C1 segment of cervical spinal cord (tissue), 14 donors: ENCODE data around the gene RNF217.
"Not testable (repeated sequence)": the region's sequence is repeated elsewhere in the genome, so short reads cannot be mapped to it uniquely, and the experiment has no call there.

Experiments used
- DNase-seq, 14 donors: peaks; one replicate each; lab custom pipeline; 2025; lab: John Stamatoyannopoulos, UW

Gene RNF217

GRCh38 chr6:125015152-125015551 lies 52.9 kb downstream of the RNF217 start:
- no peak for DNase-seq

GRCh38 chr6:125018136-125018535 lies 55.9 kb downstream of the RNF217 start:
- no peak for DNase-seq

GRCh38 chr6:125019281-125019680 lies 57.0 kb downstream of the RNF217 start:
- no peak for DNase-seq

DNA sequence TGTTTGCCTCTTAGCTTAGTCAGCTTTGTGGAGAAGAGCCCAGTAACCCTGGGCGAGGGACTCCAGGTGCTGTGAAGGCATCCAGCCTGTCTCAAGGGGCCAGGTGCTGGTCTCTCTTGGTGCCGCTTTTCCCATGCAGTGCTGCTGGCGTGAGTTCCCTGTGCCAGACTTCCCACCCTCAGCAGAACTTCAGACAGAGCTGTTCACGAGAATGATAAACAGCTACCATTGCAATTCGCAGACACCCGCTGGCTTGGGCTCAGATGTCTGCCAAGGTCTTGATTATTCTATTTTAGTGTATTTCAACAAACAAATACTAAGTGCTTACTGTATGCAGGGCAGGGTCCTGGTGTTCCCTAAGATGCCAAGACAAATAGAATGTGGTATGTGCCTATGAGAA lies 57.7 kb downstream of the RNF217 start:
- peak in 1 of 14 donors; percentile 12 for DNase-seq

- no peak for DNase-seq
These were observed 58.1 kb downstream of the RNF217 start for GRCh38 chr6:125020385-125020784.

GRCh38 chr6:125022391-125022989 lies 60.3 kb downstream of the RNF217 start:
- no peak for DNase-seq

DNA sequence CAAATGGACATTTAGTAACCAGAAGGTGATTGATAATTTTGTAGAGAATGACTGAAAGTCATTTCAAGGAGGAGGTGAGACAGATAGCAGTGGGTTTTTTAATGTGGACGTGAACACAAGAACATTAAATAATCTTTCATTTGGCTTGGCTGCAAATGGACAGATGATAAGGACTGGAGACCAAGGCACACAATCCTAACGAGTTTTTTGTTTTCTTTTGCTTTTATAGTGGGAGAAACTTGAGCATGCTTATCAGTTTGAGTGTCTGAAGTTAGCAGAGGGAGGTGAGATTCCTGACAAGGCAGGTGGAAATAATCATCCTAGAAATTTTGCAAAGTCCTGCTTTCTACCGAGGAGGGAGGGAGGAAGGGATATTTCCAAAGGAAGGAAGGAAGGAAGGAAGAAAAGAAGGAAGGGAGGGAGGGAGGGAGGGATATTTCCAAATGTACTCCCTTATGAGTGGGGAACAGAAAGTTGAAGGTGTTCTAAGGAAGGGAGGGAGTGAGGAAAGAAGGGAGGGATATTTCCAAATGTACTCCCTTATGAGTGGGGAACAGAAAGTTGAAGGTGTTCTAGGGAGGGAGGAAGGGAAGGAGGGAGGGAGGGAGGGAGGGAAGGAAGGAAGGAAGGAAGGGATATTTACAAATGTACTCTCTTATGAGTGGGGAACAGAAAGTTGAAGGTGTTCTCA lies 63.1 kb downstream of the RNF217 start:
- no peak for DNase-seq

- no peak for DNase-seq
These were observed 65.0 kb downstream of the RNF217 start for GRCh38 chr6:125027287-125027686.

DNA sequence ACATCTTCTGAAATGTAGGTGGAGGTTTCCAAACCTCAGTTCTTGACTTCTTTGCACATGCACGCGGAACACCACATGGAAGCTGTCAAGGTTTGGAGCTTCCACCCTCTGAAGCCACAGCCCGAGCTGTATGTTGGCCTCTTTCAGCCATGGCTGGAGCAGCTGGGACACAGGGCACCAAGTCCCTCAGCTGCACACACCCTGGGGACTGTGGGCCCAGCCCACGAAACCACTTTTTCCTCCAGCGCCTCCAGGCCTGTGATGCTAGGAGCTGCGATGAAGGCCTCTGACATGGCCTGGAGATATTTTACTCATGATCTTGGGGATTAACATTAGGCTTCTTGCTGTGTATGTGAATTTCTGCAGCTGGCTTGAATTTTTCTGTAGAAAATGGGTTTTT lies 68.7 kb downstream of the RNF217 start:
- DNase-seq = no peak

GRCh38 chr6:125031385-125031784 lies 69.1 kb downstream of the RNF217 start:
- no peak for DNase-seq

DNA sequence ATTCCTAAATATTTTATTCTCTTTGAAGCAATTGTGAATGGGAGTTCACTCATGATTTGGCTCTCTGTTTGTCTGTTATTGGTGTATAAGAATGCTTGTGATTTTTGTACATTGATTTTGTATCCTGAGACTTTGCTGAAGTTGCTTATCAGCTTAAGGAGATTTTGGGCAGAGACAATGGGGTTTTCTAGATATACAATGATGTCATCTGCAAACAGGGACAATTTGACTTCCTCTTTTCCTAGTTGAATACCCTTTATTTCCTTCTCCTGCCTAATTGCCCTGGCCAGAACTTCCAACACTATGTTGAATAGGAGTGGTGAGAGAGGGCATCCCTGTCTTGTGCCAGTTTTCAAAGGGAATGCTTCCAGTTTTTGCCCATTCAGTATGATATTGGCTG lies 72.7 kb downstream of the RNF217 start:
- not testable (repeated sequence) for DNase-seq

DNA sequence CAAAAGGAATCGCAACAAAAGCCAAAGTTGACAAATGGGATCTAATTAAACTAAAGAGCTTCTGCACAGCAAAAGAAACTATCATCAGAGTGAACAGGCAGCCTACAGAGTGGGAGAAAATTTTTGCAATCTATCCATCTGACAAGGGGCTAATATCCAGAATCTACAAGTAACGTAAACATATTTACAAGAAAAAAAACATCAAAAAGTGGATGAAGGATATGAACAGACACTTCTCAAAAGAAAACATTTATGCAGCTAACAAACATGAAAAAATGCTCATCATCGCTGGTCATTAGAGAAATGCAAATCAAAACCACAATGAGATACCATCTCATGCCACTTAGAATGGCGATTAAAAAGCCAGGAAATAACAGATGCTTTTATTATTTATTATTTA lies 74.2 kb downstream of the RNF217 start:
- DNase-seq = not testable (repeated sequence)

DNA sequence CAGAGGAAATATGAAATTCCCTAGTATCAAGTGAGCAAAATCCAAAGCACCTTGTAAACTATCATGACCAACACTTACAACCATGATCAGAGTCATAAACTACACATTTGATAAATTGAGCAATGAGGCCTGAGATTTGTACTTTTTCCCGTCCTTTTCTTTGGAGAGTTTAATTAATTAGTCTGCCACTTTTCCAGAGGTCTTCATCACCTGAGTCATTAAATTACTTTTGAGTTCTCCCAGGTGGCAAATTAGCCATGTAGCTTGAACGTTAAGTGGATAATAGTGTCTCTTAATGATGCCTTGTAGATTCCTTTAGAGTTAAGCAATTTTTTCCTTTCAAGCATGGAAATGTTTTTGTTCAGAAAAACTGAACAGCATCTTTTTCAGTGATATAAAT lies 75.6 kb downstream of the RNF217 start:
- DNase-seq = no peak

- no peak for DNase-seq
These were observed 76.7 kb downstream of the RNF217 start for GRCh38 chr6:125038925-125039324.

DNA sequence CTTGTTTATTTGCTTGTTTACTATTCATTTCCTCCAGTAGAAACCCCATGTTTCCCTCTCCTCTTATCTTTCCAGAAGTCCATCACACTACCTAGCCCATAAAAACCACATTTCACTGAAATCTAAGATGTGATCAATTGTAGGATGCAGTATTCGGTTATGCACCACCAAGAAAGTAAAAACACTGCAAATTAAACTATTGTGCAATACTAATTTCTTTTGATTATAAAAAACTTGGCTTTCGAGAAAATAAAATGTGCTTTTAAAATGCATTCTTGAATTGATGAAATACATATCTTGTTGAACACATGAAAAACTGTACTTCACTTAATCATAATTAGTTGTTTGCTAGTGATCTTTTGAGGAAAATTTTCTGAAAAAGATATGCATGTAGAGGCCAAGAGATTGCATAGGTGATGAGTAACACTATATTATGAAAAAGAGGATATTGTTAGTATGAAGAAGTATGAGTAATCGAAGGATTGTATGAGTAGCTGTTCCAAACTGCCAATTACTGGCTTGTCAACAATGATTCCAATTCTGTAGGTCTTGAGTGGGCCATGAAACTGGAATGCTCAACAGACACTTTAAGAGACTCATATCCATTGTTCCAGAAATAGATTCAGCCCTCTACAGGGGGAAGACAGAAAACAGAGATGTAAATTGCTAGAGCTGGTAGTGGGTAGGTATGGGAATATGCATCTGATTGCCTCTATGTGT lies 79.7 kb downstream of the RNF217 start:
- no peak for DNase-seq

DNA sequence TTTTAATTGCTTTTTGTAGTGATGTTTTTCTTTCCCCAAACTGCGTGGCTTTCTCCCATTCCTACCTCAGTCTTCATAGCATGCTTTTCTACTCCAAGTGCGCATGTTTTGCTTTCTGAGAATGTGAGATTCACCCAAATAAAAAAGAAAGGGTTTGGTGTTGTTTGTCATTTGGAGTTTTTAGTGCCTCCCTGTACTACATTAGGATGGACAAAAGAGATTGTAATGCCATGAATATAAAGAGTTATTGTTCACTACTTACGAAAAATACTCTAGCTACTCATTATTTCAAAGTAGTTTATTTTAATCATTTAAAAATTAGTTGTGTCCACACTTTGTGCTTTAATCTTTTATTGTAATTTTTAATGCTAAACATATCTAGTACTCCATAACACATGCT lies 81.8 kb downstream of the RNF217 start:
- peak in 1 of 14 donors; percentile 16 for DNase-seq

- DNase-seq = no peak
These were observed 82.4 kb downstream of the RNF217 start for GRCh38 chr6:125044667-125045066.

DNA sequence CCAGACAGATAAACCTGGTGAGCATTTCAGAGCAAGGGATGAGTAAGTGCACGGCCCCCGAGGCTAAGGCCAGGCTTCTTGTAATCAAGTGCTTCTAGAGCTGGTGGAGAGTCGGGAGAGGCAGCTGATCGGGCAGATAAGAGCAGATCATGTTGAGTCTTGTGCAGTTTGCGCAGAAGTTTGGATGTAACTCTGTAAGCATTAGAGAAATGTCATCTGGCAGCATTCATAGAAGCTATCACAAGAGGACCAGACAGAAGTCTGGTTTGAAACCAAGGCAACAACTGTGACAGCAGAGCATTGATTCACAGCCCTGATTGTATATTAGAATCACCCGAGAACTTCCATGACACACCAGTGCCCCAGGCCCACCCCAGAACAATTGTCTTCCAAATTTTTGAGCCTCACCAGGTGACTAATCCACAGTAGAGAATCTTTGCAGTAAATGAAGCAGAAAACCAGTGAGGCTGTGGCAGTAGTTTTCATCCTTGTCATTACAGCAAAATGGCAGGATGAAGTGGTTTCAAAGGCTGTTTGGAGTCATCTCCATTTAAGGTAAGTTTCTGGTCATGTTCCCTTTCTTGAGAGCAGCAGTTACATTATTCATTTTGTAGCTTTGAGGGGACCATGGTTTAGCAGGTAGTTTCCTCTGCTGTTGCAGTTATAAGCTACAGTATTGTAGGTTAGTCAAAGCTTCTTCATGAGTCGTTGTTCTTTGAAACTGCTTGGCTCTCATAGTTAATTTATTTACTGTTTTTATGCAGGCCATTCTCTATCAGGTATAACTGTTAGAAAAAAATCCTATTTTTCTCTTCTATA lies 84.1 kb downstream of the RNF217 start:
- no peak for DNase-seq

DNA sequence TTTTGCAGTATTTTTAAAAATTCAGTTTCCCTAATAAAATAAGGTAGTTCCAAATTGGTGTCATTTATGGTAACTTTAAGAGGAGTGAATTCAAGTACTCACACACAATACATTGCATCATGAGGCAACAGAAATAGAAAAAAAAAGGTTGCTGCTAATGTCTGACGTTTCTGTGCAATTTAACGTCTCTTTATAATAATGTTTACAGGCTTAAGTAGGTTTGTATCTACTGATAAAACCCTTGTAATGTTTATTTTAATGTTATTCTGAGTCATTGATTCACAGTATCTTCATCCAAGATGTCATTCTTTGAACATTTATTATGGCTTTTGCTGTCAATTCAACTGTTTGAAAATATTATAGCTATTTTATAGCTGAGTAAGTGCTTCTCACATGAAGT lies 86.0 kb downstream of the RNF217 start:
- no peak for DNase-seq

DNA sequence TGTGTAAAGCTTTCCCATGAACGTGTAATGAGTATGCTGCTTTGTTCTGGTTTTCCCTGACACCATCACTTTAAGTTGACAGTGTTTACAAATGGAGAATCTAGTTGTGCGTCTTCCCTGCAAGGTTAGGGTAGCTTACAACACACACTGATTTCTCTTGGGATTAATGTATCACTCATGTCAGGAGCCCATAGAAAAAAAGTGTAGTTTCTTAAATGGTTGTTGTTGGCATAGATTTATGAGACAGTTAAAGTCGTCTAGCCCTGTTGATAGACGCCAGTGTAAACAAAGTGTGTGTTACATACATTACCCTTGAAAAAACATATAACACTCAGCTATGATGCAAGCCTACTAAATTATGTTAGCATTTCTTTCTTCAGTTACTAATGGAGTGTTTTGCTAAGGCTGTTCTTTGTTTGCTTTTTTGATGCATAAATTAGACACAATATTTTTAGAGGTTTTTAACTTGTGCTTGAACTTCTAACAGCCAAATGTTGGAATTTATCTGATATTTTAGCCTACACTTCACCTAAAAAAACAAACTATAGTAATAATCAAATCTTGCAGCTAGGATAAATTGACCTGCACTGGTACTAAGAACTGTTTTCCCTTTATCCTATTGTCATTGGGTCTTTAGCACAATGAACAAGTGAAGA lies 88.6 kb downstream of the RNF217 start:
- DNase-seq = no peak

- DNase-seq = no peak
These were observed 91.6 kb downstream of the RNF217 start for GRCh38 chr6:125053809-125054208.

DNA sequence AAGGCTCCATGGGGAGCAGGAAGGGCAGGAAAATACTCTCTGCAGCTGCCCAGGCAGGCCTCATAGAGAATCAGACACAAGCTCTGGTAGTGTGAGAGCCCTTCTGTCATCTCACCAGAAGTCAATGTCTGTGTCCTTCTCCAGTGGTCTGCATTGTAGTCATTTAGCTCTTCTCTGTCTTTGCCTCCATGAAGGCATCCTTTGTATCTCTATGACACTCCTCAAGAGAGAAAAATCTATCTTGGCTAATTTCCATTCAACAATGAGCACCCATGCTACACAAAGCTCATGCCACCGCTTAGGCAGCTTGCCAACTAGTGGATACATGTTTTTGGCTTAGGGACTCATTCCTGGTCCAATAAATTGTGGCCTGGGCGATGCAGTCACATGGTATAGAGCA lies 92.1 kb downstream of the RNF217 start:
- no peak for DNase-seq
